Sigmoid colon (tissue), 4 donors: Measurements from ENCODE around the gene CENATAC.

Experiments used
- CTCF ChIP-seq, 4 experiments: fragments of 450-650 bp in 3 of 4; fragments of 200-600 bp in 1 of 4; IDR thresholded peaks; one replicate each; pipeline ENCODE4 v1.5.1; 2016 to 2019; ENCODE audit warnings: antibody characterized with exemption in 4 of 4, mild to moderate bottlenecking in 3 of 4, moderate library complexity in 2 of 4
- EP300 ChIP-seq, 4 donors: sonication (generic); formaldehyde crosslinking; IDR thresholded peaks; one replicate each; pipeline ENCODE4 v1.6.1; 2017; ENCODE audit warnings: antibody characterized with exemption in 4 of 4
- POLR2AphosphoS5 ChIP-seq, 4 donors: sonication (generic); formaldehyde crosslinking; IDR thresholded peaks; one replicate each; pipeline ENCODE4 v1.6.1; 2017; ENCODE audit warnings: antibody characterized with exemption in 4 of 4

- TF ChIP-seq CTCF (IDR thresholded peaks at IDR 0.05) = no peak
- no peak for TF ChIP-seq POLR2AphosphoS5 (IDR thresholded peaks at IDR 0.05)
- TF ChIP-seq EP300 (IDR thresholded peaks at IDR 0.05) = no peak
Measured at GRCh38 chr11:118973985-118974384, 24.0 kb upstream of the CENATAC start.
